ENCODE results near the gene SEMA4G.

GRCh38 chr10:101014230-101014884, 45.1 kb downstream of the SEMA4G start:
- TF ChIP-seq CTCF (IDR thresholded peaks at IDR 0.05) (peak; percentile 82 to 95 (median 91)), POLR2A (IDR thresholded peaks at IDR 0.05) (no peak)

Data from body of pancreas (tissue), 4 donors.